T-helper 1 cell treated with Interleukin-12 subunit alpha and Interleukin-12 subunit beta and Interleukin-4 antibody, amounts not matched to agents 30 μg/mL and 1 μg/mL, for 36 hours (primary cell): ENCODE measurements around the gene CBX8.

ENCODE experiments used
- H3K27ac Mint-ChIP-seq: one replicate; pipeline ENCODE4 v1.8.0; 2021; ENCODE audit warnings: mild to moderate bottlenecking, mixed read lengths
- H3K27me3 Mint-ChIP-seq: one replicate; pipeline ENCODE4 v1.8.0; 2021; ENCODE audit warnings: low read depth, mixed read lengths
- H3K36me3 Mint-ChIP-seq: one replicate; pipeline ENCODE4 v1.8.0; 2021; ENCODE audit warnings: low read depth, mixed read lengths
- H3K4me1 Mint-ChIP-seq: one replicate; pipeline ENCODE4 v1.8.0; 2021; ENCODE audit warnings: low read depth, mixed read lengths
- H3K4me3 Mint-ChIP-seq: one replicate; pipeline ENCODE4 v1.8.0; 2021; ENCODE audit warnings: mild to moderate bottlenecking, moderate library complexity, mixed read lengths
- H3K9me3 Mint-ChIP-seq: one replicate; pipeline ENCODE4 v1.8.0; 2021; ENCODE audit warnings: mixed read lengths

The CBX8 gene

GRCh38 chr17:79838522-79839274 is 41.8 kb upstream of the CBX8 start:
- Mint-ChIP-seq H3K27me3 (peaks cover 29% of the 10 kb centered on the region), H3K4me3 (peak overlapping the region; percentile 92), H3K9me3 (no peaks in the 10 kb centered on the region), H3K36me3 (peaks cover 8% of the 10 kb centered on the region), H3K4me1 (peaks cover 24% of the 10 kb centered on the region), H3K27ac (peak overlapping the region; percentile 95)

- Mint-ChIP-seq H3K36me3 (peaks cover 10% of the 10 kb centered on the region), H3K27me3 (peaks cover 25% of the 10 kb centered on the region), H3K4me1 (peaks cover 24% of the 10 kb centered on the region), H3K27ac (peak overlapping the region; percentile 95), H3K4me3 (peak overlapping the region; percentile 92), H3K9me3 (no peaks in the 10 kb centered on the region)
These were observed 41.1 kb upstream of the CBX8 start for GRCh38 chr17:79837888-79838521.

DNA sequence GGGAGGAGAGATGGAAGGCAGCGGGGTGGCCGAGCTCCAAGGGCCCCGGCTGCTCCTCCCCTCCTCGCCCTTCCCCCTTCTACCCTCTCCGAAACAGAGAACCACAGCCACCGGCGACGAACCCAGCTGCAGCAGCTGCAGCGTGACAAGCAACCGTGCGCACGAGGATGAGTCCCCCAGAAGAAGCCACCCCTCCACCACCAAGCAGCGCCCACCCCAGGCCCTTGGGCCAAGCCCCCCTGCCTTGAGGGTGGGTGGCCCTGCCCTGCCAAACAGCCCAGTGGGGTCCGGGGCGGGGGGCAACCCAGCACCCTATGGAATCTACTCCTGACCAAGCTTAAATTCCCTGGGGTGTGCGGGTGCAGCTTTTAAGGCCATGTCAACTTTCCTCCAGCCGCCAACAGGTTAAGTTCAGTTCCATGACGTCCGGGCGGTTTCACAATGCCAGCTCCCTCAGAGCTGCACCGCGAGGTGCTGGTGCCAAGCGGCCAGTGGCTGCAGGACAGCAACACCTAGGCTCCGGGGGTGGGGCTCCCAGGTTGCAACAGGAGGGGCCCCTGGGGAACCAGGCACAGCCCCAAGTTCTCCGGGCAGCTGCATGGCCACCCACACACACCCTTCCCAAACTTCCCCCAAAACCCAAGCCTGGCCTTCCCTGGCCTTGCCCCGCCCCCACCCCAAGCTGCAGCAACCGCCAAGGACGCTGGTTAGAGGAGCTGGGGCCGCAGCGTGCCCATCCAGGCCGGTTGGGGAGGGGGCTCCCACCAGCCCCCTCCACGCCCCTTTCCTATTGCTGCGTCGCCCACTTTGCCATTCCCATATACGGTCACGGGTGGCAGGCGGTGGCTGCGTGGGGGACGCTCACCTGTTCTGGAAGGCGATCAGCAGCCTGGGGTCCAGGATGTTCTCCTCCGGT is 40.4 kb upstream of the CBX8 start:
- peaks cover 12% of the 10 kb centered on the region for H3K36me3 Mint-ChIP-seq
- peak overlapping the region; percentile 95 for H3K27ac Mint-ChIP-seq
- peaks cover 20% of the 10 kb centered on the region for H3K4me1 Mint-ChIP-seq

GRCh38 chr17:79836510-79836971 is 39.7 kb upstream of the CBX8 start:
- Mint-ChIP-seq H3K27ac (no peak overlapping the region), H3K9me3 (no peaks in the 10 kb centered on the region), H3K36me3 (peaks cover 12% of the 10 kb centered on the region), H3K4me1 (peaks cover 17% of the 10 kb centered on the region), H3K4me3 (peak overlapping the region; percentile 92), H3K27me3 (peaks cover 12% of the 10 kb centered on the region)

More for the DNA sequence above, 40.4 kb upstream of the CBX8 start:
- Mint-ChIP-seq H3K9me3 (no peaks in the 10 kb centered on the region), H3K27me3 (peaks cover 17% of the 10 kb centered on the region), H3K4me3 (peak overlapping the region; percentile 92)

GRCh38 chr17:79835953-79836509 is 39.2 kb upstream of the CBX8 start:
- Mint-ChIP-seq H3K27me3 (peaks cover 12% of the 10 kb centered on the region), H3K27ac (no peak overlapping the region), H3K9me3 (no peaks in the 10 kb centered on the region), H3K36me3 (peaks cover 12% of the 10 kb centered on the region), H3K4me3 (no peak overlapping the region), H3K4me1 (peaks cover 17% of the 10 kb centered on the region)

- Mint-ChIP-seq H3K9me3 (no peaks in the 10 kb centered on the region), H3K27me3 (peaks cover 6% of the 10 kb centered on the region), H3K27ac (no peak overlapping the region), H3K4me3 (no peak overlapping the region), H3K4me1 (peaks cover 17% of the 10 kb centered on the region), H3K36me3 (peaks cover 12% of the 10 kb centered on the region)
These were observed 38.6 kb upstream of the CBX8 start for GRCh38 chr17:79835470-79835899.

- no peak overlapping the region for H3K4me3 Mint-ChIP-seq
- peaks cover 14% of the 10 kb centered on the region for H3K4me1 Mint-ChIP-seq
- H3K27ac Mint-ChIP-seq = no peak overlapping the region
- H3K36me3 Mint-ChIP-seq = peaks cover 12% of the 10 kb centered on the region
- H3K9me3 Mint-ChIP-seq = no peaks in the 10 kb centered on the region
- H3K27me3 Mint-ChIP-seq = peaks cover under 1% of the 10 kb centered on the region
These were observed 37.9 kb upstream of the CBX8 start for GRCh38 chr17:79834565-79835469.

GRCh38 chr17:79833744-79834564 is 37.1 kb upstream of the CBX8 start:
- no peak overlapping the region for H3K4me3 Mint-ChIP-seq
- H3K4me1 Mint-ChIP-seq = peaks cover 17% of the 10 kb centered on the region
- peaks cover 12% of the 10 kb centered on the region for H3K36me3 Mint-ChIP-seq
- no peaks in the 10 kb centered on the region for H3K27me3 Mint-ChIP-seq
- H3K9me3 Mint-ChIP-seq = no peaks in the 10 kb centered on the region
- no peak overlapping the region for H3K27ac Mint-ChIP-seq

GRCh38 chr17:79833110-79833450 is 36.2 kb upstream of the CBX8 start:
- H3K4me1 Mint-ChIP-seq = peaks cover 19% of the 10 kb centered on the region
- no peaks in the 10 kb centered on the region for H3K27me3 Mint-ChIP-seq
- H3K27ac Mint-ChIP-seq = no peak overlapping the region
- no peaks in the 10 kb centered on the region for H3K9me3 Mint-ChIP-seq
- H3K36me3 Mint-ChIP-seq = peaks cover 11% of the 10 kb centered on the region
- H3K4me3 Mint-ChIP-seq = no peak overlapping the region

GRCh38 chr17:79832218-79833109 is 35.6 kb upstream of the CBX8 start:
- Mint-ChIP-seq H3K36me3 (peaks cover 7% of the 10 kb centered on the region), H3K27ac (no peak overlapping the region)

DNA sequence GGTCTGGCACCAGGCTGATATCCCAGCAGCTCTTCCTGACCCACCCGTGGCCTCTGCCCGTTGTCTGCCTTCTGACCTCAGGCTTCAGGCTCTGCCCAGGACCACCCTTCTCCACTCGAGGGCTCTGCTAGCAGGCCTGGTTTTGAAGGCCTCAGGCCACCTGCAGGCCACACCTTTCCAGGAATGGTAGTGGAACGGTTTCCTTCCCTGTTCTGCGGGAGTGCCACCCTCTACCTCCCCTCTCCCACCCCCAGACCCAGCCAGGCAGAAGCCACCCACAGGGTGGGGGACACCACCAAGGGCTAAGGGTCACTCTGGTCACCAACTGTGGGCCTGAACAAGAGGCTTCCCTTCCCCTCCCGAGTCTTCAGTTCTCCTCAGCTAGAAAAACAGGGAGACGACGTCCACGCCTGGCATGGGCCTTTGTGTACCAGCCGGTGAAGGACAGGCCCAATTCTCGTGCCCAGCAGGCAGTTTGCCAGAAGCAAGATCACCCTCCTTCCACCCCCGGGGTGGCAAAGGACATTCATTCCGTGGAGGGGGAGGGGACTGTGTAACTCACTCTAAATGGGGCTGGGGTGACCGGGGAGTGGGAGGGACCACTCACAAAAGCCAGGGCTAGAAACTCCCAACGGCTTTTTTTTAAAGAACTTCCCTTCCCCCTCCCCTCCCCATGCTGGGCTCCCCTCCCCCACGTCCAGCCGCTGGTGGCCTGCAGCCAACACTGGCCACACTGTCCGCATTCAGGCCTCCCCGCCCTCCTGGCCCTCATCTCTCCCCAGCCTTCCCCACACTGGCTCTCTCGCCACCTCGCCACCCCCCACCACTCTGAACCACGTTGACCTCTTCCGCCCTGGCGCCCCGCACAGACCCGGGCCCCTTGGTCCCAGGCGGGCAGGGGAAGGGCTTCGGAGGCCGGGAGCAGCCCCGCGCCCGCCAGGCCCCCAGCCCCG is 34.7 kb upstream of the CBX8 start:
- Mint-ChIP-seq H3K27ac (no peak overlapping the region), H3K4me3 (no peak overlapping the region), H3K4me1 (peaks cover 20% of the 10 kb centered on the region), H3K36me3 (peaks cover 7% of the 10 kb centered on the region), H3K9me3 (no peaks in the 10 kb centered on the region), H3K27me3 (no peaks in the 10 kb centered on the region)

More at GRCh38 chr17:79832218-79833109, 35.6 kb upstream of the CBX8 start:
- no peaks in the 10 kb centered on the region for H3K27me3 Mint-ChIP-seq
- H3K9me3 Mint-ChIP-seq = no peaks in the 10 kb centered on the region
- no peak overlapping the region for H3K4me3 Mint-ChIP-seq
- peaks cover 17% of the 10 kb centered on the region for H3K4me1 Mint-ChIP-seq
